Esophagus muscularis mucosa (tissue), 4 donors: ENCODE results near the gene PSMD11. TPM values are rescaled to one million over a fixed set of nuclear protein-coding genes. Genes with fewer than 3 reads are reported as not detected.

Source experiments
- DNase-seq: peaks from one replicate; pipeline ENCODE4 v3.0.0-alpha.2; 2017; ENCODE audit errors: extremely low spot score
- H3K27ac ChIP-seq, 4 donors: fragments of 200-600 bp; sonication (generic); replicated peaks in 1 of 4; 1 replicate in 3 of 4; 2 replicates in 1 of 4; pipeline ENCODE4 v1.5.1; 2016 to 2019; ENCODE audit warnings: mild to moderate bottlenecking in 1 of 4
- H3K27me3 ChIP-seq, 4 donors: fragments of 200-600 bp; sonication (generic); one replicate each; pipeline versions ENCODE4 v1.5.1 to v1.6.0; 2016 to 2019
- H3K36me3 ChIP-seq, 4 donors: fragments of 200-600 bp; sonication (generic); one replicate each; pipeline ENCODE4 v1.5.1; 2016 to 2019
- H3K4me1 ChIP-seq, 4 donors: fragments of 200-600 bp; sonication (generic); one replicate each; pipeline ENCODE4 v1.5.1; 2016 to 2019
- H3K4me3 ChIP-seq, 4 donors: fragments of 200-600 bp; sonication (generic); 1 replicate in 2 of 4; 2 replicates in 2 of 4; pipeline ENCODE4 v1.5.1; 2016 to 2019; ENCODE audit warnings: mild to moderate bottlenecking in 4 of 4, moderate library complexity in 1 of 4
- H3K9me3 ChIP-seq, 4 donors: fragments of 200-600 bp; sonication (generic); 1 replicate in 3 of 4; 2 replicates in 1 of 4; pipeline ENCODE4 v1.5.1; 2016 to 2019
- EP300 ChIP-seq: sonication (generic); formaldehyde crosslinking; IDR thresholded peaks from one replicate; pipeline ENCODE4 v1.6.1; 2017; ENCODE audit warnings: antibody characterized with exemption
- POLR2A ChIP-seq: fragments of 450-650 bp; IDR thresholded peaks from one replicate; pipeline ENCODE4 v1.6.1; 2017; ENCODE audit warnings: antibody characterized with exemption, moderate library complexity, mild to moderate bottlenecking, low read depth
- POLR2AphosphoS5 ChIP-seq, 2 donors: sonication (generic); formaldehyde crosslinking; IDR thresholded peaks; one replicate each; pipeline ENCODE4 v1.6.1; 2017; ENCODE audit warnings: antibody characterized with exemption in 2 of 2
- whole genome bisulfite sequencing: methylation state at CpG from one replicate; pipeline ENCODE4 v1.1.5; 2018; 5-methylcytosine and 5-hydroxymethylcytosine counted together
- intact Hi-C: fragments of 100-400 bp; cut with DNase I; formaldehyde crosslinking; loops from one replicate; pipeline ENCODE4 v1.15.1; 2023
- total RNA-seq, 4 donors: library from RNA; depleted of rRNA; stranded (reverse); fragments of >200 nt; gene quantifications; one replicate each; pipeline versions ENCODE4 v1.1.0 to v1.2.1, GENCODE V29; 2016
- TF ChIP-seq, protein P1 (sequence below), 3 experiments: fragments of 200-600 bp in 2 of 3; fragments of 450-650 bp in 1 of 3; sonication (generic) in 2 of 3; IDR thresholded peaks; one replicate each; pipeline ENCODE4 v1.5.1; 2017 to 2019; ENCODE audit warnings: antibody characterized with exemption in 3 of 3, mild to moderate bottlenecking in 2 of 3, moderate library complexity in 1 of 3

The PSMD11 gene
- total RNA-seq, 4 donors from 2014 or later: 39.9 to 70.2 (median 64.7) TPM

DNA sequence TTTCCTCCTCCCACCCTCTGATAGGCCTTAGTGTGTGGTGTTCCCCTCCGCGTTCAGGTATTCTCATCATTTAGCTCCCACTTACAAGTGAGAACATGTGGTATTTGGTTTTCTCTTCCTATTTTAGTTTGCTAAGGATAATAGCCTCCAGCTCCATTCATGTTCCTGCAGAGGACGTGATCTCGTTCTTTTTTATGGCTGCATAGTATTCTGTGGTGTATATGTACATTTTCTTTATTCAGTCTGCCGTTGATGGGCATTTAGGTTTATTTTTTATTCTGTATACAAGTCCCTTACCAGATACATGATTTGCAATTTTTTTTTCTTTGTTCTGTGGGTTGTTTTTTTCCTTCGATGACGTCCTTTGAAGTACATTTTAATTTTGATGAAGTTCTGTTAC lies 23.6 kb downstream of the PSMD11 start:
- peaks cover 54 to 100% (median 93%) of the 10 kb centered on the region in 4 donors for H3K36me3 ChIP-seq
- intact Hi-C loops: no loop called here
- no peaks in the 10 kb centered on the region for H3K4me1 ChIP-seq

DNA sequence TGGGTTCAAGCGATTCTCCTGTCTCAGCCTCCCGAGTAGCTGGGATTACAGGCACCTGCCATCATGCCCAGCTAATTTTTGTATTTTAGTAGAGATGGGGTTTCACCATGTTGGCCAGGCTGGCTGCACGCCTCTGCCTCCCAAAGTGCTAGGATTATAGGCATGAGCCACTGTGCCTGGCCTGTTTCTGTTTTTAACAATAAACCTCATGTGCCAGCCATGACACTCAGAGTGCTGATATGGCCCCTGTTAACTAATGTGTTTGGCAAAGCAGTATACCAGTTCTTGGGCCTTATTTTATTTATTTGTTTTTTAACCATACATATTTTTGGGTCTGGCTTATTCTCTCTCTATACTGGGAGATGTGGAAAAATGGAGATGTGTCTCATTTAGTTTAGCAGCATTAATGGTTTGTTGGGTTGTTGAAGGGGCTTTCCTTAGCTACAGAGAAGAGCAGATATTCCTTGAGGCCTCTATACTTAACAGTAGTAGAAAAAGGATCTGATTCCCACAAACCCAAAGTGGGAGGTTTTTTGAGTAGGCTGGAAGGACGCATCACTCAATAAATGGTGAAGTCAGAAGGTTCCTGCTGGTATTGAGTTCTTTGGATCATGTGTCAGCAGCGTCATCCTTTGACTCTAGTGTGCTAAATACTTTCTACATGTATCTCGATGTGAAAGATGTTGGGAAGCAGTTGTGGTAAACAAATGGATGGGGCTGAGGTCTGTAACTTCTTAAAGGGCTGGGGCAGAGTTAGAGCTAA lies 26.3 kb downstream of the PSMD11 start:
- Histone ChIP-seq H3K27me3 (no peaks in the 10 kb centered on the region), H3K27ac (no peak overlapping the region), H3K4me1 (no peaks in the 10 kb centered on the region), H3K36me3 (peaks cover 58 to 100% (median 95%) of the 10 kb centered on the region in 4 donors), H3K4me3 (no peak overlapping the region), H3K9me3 (no peaks in the 10 kb centered on the region)
- no peak for DNase-seq
- 93% methylated on average over 6 of the region's 6 CpGs for WGBS
- intact Hi-C loops: no loop called here
- TF ChIP-seq EP300: no peak
- TF ChIP-seq, protein P1, sequence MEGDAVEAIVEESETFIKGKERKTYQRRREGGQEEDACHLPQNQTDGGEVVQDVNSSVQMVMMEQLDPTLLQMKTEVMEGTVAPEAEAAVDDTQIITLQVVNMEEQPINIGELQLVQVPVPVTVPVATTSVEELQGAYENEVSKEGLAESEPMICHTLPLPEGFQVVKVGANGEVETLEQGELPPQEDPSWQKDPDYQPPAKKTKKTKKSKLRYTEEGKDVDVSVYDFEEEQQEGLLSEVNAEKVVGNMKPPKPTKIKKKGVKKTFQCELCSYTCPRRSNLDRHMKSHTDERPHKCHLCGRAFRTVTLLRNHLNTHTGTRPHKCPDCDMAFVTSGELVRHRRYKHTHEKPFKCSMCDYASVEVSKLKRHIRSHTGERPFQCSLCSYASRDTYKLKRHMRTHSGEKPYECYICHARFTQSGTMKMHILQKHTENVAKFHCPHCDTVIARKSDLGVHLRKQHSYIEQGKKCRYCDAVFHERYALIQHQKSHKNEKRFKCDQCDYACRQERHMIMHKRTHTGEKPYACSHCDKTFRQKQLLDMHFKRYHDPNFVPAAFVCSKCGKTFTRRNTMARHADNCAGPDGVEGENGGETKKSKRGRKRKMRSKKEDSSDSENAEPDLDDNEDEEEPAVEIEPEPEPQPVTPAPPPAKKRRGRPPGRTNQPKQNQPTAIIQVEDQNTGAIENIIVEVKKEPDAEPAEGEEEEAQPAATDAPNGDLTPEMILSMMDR (IDR thresholded peaks at IDR 0.05): no peak
- no peak for TF ChIP-seq POLR2AphosphoS5 (IDR thresholded peaks at IDR 0.05)
- TF ChIP-seq POLR2A: no peak

More for the DNA sequence above, 23.6 kb downstream of the PSMD11 start:
- TF ChIP-seq, protein P1 (IDR thresholded peaks at IDR 0.05): no peak
- TF ChIP-seq POLR2A (no peak), EP300 (no peak), POLR2AphosphoS5 (IDR thresholded peaks at IDR 0.05) (no peak)
- no peak overlapping the region for H3K27ac ChIP-seq
- no peak for DNase-seq
- H3K4me3 ChIP-seq: no peak overlapping the region
- H3K9me3 ChIP-seq: no peaks in the 10 kb centered on the region
- 98% methylated on average over 7 of the region's 7 CpGs for WGBS
- no peaks in the 10 kb centered on the region for H3K27me3 ChIP-seq

DNA sequence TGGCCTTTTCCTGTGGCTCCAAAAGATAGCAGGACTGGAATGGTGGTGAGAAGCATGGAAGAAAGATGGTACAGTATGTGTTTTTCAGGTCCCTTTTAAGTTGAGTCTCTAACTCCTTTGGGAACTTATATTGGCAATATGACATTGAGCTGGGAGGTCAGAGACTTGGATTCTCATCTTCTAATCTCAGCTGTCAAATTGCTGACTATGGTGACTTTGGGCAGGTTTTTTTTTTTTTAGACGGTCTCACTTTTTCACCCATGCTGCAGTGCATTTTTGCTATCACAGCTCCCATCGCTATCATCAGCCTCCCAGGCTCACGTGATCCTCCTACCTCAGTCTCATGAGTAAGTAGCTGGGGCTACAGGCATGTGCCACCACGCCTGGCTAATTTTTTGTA lies 27.3 kb downstream of the PSMD11 start:
- H3K4me1 ChIP-seq: no peaks in the 10 kb centered on the region
- no peaks in the 10 kb centered on the region for H3K9me3 ChIP-seq
- DNase-seq: no peak
- H3K4me3 ChIP-seq: no peak overlapping the region
- no peaks in the 10 kb centered on the region for H3K27me3 ChIP-seq
- intact Hi-C loops: no loop called here
- H3K36me3 ChIP-seq: peaks cover 67 to 100% (median 95%) of the 10 kb centered on the region in 4 donors
- WGBS: 99% methylated on average over 4 of the region's 4 CpGs
- TF ChIP-seq POLR2AphosphoS5 (IDR thresholded peaks at IDR 0.05) (no peak), EP300 (no peak), POLR2A (no peak)
- TF ChIP-seq, protein P1 (IDR thresholded peaks at IDR 0.05): no peak
- H3K27ac ChIP-seq: no peak overlapping the region

DNA sequence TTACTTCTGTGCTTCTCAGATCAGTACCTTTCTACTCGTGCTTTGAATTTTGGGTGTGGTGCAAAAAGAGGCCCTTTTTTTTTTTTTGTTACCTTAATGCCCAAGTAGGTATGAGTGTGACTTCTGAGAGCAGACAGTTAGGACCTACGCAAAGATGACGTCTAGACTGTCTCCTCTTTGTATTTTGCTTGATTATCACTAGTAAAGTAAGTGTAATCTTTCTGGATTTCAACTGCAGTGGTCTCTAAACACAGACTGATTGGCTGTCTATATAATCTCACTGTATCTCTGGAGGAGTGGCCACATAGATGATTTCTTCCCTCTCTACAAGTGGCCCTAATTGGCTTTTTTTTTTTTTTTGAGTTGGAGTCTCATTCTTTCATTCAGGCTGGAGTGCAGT lies 30.9 kb downstream of the PSMD11 start:
- intact Hi-C loops: no loop called here
- Histone ChIP-seq H3K27ac (no peak overlapping the region), H3K4me1 (no peaks in the 10 kb centered on the region), H3K9me3 (no peaks in the 10 kb centered on the region), H3K4me3 (no peak overlapping the region), H3K36me3 (peaks cover 89 to 100% (median 97%) of the 10 kb centered on the region in 4 donors), H3K27me3 (no peaks in the 10 kb centered on the region)
- WGBS: 92% methylated on average over 3 of the region's 3 CpGs
- TF ChIP-seq, protein P1 (IDR thresholded peaks at IDR 0.05): no peak
- TF ChIP-seq POLR2A: no peak
- no peak for TF ChIP-seq EP300
- TF ChIP-seq POLR2AphosphoS5 (IDR thresholded peaks at IDR 0.05): no peak
- no peak for DNase-seq
